ENCODE results near the gene DCUN1D1. TPM values are rescaled to one million over a fixed set of nuclear protein-coding genes. Genes with fewer than 3 reads are reported as not detected.

The DCUN1D1 gene
- total and polyA plus RNA-seq, 2 of the 8 experiments (the other 6 are each of a cell fraction or from before 2014, with no cell fraction given), result 6.8 to 70.3 TPM

- no peak for TF ChIP-seq SP2 (IDR thresholded peaks at IDR 0.05; ENCODE audit: low read length)
- no peak for TF ChIP-seq POLR2A (IDR thresholded peaks at IDR 0.05; ENCODE audit: control extremely low read depth in 1 of 2, low read depth in 2 of 2, low read length in 2 of 2)
- no peak for TF ChIP-seq GTF2F1 (IDR thresholded peaks at IDR 0.05; ENCODE audit: borderline replicate concordance, low read depth, low read length)
- no peak for TF ChIP-seq TCF12 (IDR thresholded peaks at IDR 0.05; ENCODE audit: low read depth, low read length)
Observed at GRCh38 chr3:182986021-182986420, 5.7 kb upstream of the DCUN1D1 start (continued).
